SU-DHL-6 (cell line): ENCODE measurements around the gene KCNN3.

ENCODE experiments used
- H2AFZ ChIP-seq: fragments of 200-600 bp; sonication (generic); 2 replicates; pipeline ENCODE4 v1.6.1; 2014; ENCODE audit warnings: low read depth, mild to moderate bottlenecking, moderate library complexity, mixed read lengths, antibody characterized with exemption, low read length; ENCODE audit not compliant: severe bottlenecking
- H3F3A ChIP-seq: fragments of 200-600 bp; shearing (Covaris generic); 2 replicates; pipeline ENCODE4 v1.6.0; 2016; ENCODE audit warnings: antibody characterized with exemption, mild to moderate bottlenecking; ENCODE audit not compliant: insufficient read depth
- H3K27ac ChIP-seq: fragments of 200-600 bp; sonication (generic); 2 replicates; pipeline ENCODE4 v1.5.1; 2016; ENCODE audit warnings: low read depth, mild to moderate bottlenecking, low read length, moderate library complexity, mixed read lengths
- H3K27me3 ChIP-seq: fragments of 200-600 bp; sonication (generic), shearing (Covaris generic); 2 replicates; pipeline ENCODE4 v1.6.0; 2014; ENCODE audit warnings: mild to moderate bottlenecking, low read length
- H3K36me3 ChIP-seq: fragments of 200-600 bp; sonication (generic); 2 replicates; pipeline ENCODE4 v1.6.1; 2014; ENCODE audit warnings: mild to moderate bottlenecking, low read length, mixed read lengths
- H3K4me2 ChIP-seq: fragments of 300-600, 200-600 bp; shearing (Covaris generic), sonication (generic); 2 replicates; pipeline ENCODE4 v1.6.0; 2014; ENCODE audit warnings: low read length, low read depth, mild to moderate bottlenecking; ENCODE audit not compliant: poor library complexity, severe bottlenecking
- H3K4me3 ChIP-seq: fragments of 200-600 bp; sonication (generic); 2 replicates; pipeline ENCODE4 v1.5.1; 2014; ENCODE audit warnings: antibody characterized with exemption, low read length, mild to moderate bottlenecking, mixed read lengths; ENCODE audit not compliant: insufficient read depth, poor library complexity, severe bottlenecking
- H3K79me2 ChIP-seq: fragments of 200-600 bp; sonication (generic); 2 replicates; pipeline ENCODE4 v1.6.1; 2014; ENCODE audit warnings: mild to moderate bottlenecking, low read length, moderate library complexity; ENCODE audit not compliant: insufficient read depth
- H3K9ac ChIP-seq: fragments of 200-600 bp; sonication (generic); 2 replicates; pipeline ENCODE4 v1.7.0; 2014; ENCODE audit warnings: mild to moderate bottlenecking, low read length
- H3K9me2 ChIP-seq: fragments of 200-600 bp; sonication (generic); replicated peaks from 2 replicates; pipeline ENCODE4 v1.6.1; 2014; ENCODE audit warnings: low read length; ENCODE audit not compliant: insufficient read depth
- H3K9me3 ChIP-seq: fragments of 200-600 bp; sonication (generic); 2 replicates; pipeline ENCODE4 v1.6.1; 2014; ENCODE audit warnings: low read length, mixed read lengths; ENCODE audit not compliant: insufficient read depth
- H4K20me1 ChIP-seq: fragments of 200-600 bp; sonication (generic); 2 replicates; pipeline ENCODE4 v1.6.1; 2014; ENCODE audit warnings: low read depth, mild to moderate bottlenecking, antibody characterized with exemption, low read length, moderate library complexity, mixed read lengths
- CTCF ChIP-seq: fragments of 200-600 bp; sonication (generic); IDR thresholded peaks from one replicate; pipeline ENCODE4 v1.5.1; 2017; ENCODE audit warnings: antibody characterized with exemption, mild to moderate bottlenecking, low read length, moderate library complexity; ENCODE audit not compliant: insufficient read depth, poor library complexity, severe bottlenecking
- EZH2phosphoT487 ChIP-seq: fragments of 200-600 bp; sonication (generic), shearing (Covaris generic); conservative IDR thresholded peaks from 2 replicates; pipeline ENCODE4 v1.6.1; 2018; ENCODE audit warnings: mild to moderate bottlenecking, antibody characterized with exemption, low read length, moderate library complexity, mixed read lengths

Gene KCNN3

GRCh38 chr1:154659823-154660592 is 210.1 kb downstream of the KCNN3 start:
- no peaks in the 10 kb centered on the region for H4K20me1 ChIP-seq
- TF ChIP-seq CTCF: no peak
- TF ChIP-seq EZH2phosphoT487: no peak
- 0 out of 2 replicates have a peak, but pooled peaks cover 3% of the 10 kb centered on the region for H3K27me3 ChIP-seq

DNA sequence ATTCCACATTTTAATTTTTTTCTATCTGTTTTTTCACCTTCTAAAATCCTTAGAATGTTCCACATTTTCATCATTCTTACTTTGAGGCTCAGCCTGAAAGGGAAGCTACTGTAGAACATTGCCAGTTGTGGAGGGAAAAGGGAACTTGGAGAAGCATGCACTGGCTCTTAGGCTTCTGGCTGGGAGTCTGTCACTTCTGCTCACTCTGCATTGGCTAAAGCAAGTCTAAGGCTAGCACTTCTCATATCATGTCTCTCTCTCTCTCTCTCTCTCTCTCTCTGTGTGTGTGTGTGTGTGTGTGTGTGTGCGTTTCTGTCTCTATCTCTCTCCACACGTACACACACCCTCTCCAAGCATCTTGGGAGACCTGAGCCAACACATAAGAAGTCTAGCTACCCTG is 212.5 kb downstream of the KCNN3 start:
- no peaks in the 10 kb centered on the region for H3K9me2 ChIP-seq
- no peak overlapping the region for H3K27ac ChIP-seq
- H3K27me3 ChIP-seq: 0 out of 2 replicates have a peak, but pooled peaks cover 3% of the 10 kb centered on the region
- H3K79me2 ChIP-seq: no peaks in the 10 kb centered on the region
- no peak overlapping the region for H3K9ac ChIP-seq
- no peak overlapping the region for H3K4me2 ChIP-seq
- no peaks in the 10 kb centered on the region for H3F3A ChIP-seq
- no peaks in the 10 kb centered on the region for H4K20me1 ChIP-seq
- no peak overlapping the region for H3K4me3 ChIP-seq
- H3K36me3 ChIP-seq: no peaks in the 10 kb centered on the region
- no peaks in the 10 kb centered on the region for H3K9me3 ChIP-seq
- no peak overlapping the region for H2AFZ ChIP-seq
- no peak for TF ChIP-seq CTCF
- TF ChIP-seq EZH2phosphoT487: no peak

More at GRCh38 chr1:154659823-154660592, 210.1 kb downstream of the KCNN3 start:
- Histone ChIP-seq H3K4me3 (no peak overlapping the region), H3K36me3 (no peaks in the 10 kb centered on the region), H3K9me2 (no peaks in the 10 kb centered on the region), H3K9me3 (no peaks in the 10 kb centered on the region), H2AFZ (no peak overlapping the region), H3K27ac (no peak overlapping the region), H3K9ac (no peak overlapping the region), H3K4me2 (no peak overlapping the region), H3F3A (no peaks in the 10 kb centered on the region), H3K79me2 (no peaks in the 10 kb centered on the region)

- no peak overlapping the region for H3K9ac ChIP-seq
- H3K9me3 ChIP-seq: no peaks in the 10 kb centered on the region
- no peak overlapping the region for H3K4me2 ChIP-seq
- H3K9me2 ChIP-seq: no peaks in the 10 kb centered on the region
- H3F3A ChIP-seq: no peaks in the 10 kb centered on the region
- no peaks in the 10 kb centered on the region for H3K79me2 ChIP-seq
- no peaks in the 10 kb centered on the region for H4K20me1 ChIP-seq
- no peak overlapping the region for H3K27ac ChIP-seq
- TF ChIP-seq CTCF (no peak), EZH2phosphoT487 (no peak)
- 0 out of 2 replicates have a peak, but pooled peaks cover 2% of the 10 kb centered on the region for H3K27me3 ChIP-seq
- no peaks in the 10 kb centered on the region for H3K36me3 ChIP-seq
- no peak overlapping the region for H3K4me3 ChIP-seq
- no peak overlapping the region for H2AFZ ChIP-seq
Measured at GRCh38 chr1:154652893-154653292, 217.2 kb downstream of the KCNN3 start.
